Measurements from ENCODE around the gene S100A8. TPM values are rescaled to one million over a fixed set of nuclear protein-coding genes. Genes with fewer than 3 reads are reported as not detected.

Gene S100A8
- total RNA-seq, 1 donor = not detected

DNA sequence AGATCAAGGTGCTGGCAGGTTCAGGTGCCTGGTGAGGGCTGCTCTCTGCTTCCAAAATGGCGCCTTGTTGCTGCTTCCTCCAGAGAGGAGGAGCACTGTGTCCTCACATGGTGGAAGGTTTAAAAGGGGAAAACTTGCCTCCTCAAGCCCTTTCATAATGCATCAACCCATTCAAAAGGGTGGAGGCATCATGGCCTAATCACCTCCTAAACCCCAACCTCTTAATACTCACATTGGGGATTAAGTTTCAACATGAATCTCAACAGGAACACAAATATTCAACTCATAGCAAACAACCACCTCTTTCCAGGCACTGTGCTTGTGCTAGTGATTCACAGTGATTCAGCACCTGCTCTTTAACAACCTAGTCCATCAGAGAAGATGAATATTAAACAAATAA lies 19.6 kb downstream of the S100A8 start:
- TF ChIP-seq CTCF (IDR thresholded peaks at IDR 0.05; ENCODE audit: insufficient read depth, low read length) = no peak
- no peak for DNase-seq (ENCODE audit: low read depth)
- H3K4me3 ChIP-seq (ENCODE audit: low read depth, low read length) = no peak overlapping the region

GRCh38 chr1:153370146-153370545 lies 20.7 kb downstream of the S100A8 start:
- DNase-seq (ENCODE audit: low read depth) = no peak
- TF ChIP-seq CTCF (IDR thresholded peaks at IDR 0.05; ENCODE audit: insufficient read depth, low read length) = no peak
- no peak overlapping the region for H3K4me3 ChIP-seq (ENCODE audit: low read depth, low read length)

DNA sequence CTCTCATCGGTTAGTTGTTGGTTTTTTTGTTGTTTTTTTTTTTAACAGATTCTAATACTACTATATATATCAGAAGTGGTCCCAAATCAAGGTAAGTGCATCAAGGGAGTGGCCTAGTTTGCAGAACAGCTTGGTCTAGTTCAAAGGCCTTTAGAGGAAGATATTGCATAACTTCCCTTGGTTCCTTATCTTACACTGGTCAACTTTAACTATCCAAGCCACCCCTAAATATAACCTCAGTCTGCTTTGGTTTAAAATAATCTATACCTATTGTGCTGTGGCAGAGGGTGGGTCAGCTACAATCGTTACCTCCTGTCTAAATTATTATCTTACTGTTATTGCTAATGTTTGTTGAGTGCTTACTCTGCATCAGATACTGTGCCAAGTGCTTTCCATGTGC lies 22.4 kb downstream of the S100A8 start:
- no peak overlapping the region for H3K4me3 ChIP-seq (ENCODE audit: low read depth, low read length)

GRCh38 chr1:153367090-153367489 lies 23.8 kb downstream of the S100A8 start:
- TF ChIP-seq CTCF (IDR thresholded peaks at IDR 0.05; ENCODE audit: insufficient read depth, low read length) = no peak
- no peak for DNase-seq (ENCODE audit: low read depth)

More for the DNA sequence above, 22.4 kb downstream of the S100A8 start:
- TF ChIP-seq CTCF (IDR thresholded peaks at IDR 0.05; ENCODE audit: insufficient read depth, low read length) = no peak
- no peak for DNase-seq (ENCODE audit: low read depth)

GRCh38 chr1:153366261-153366660 lies 24.6 kb downstream of the S100A8 start:
- H3K4me3 ChIP-seq (ENCODE audit: low read depth, low read length) = no peak overlapping the region
- TF ChIP-seq CTCF (IDR thresholded peaks at IDR 0.05; ENCODE audit: insufficient read depth, low read length) = no peak
- DNase-seq (ENCODE audit: low read depth) = no peak

More at GRCh38 chr1:153367090-153367489, 23.8 kb downstream of the S100A8 start:
- no peak overlapping the region for H3K4me3 ChIP-seq (ENCODE audit: low read depth, low read length)

DNA sequence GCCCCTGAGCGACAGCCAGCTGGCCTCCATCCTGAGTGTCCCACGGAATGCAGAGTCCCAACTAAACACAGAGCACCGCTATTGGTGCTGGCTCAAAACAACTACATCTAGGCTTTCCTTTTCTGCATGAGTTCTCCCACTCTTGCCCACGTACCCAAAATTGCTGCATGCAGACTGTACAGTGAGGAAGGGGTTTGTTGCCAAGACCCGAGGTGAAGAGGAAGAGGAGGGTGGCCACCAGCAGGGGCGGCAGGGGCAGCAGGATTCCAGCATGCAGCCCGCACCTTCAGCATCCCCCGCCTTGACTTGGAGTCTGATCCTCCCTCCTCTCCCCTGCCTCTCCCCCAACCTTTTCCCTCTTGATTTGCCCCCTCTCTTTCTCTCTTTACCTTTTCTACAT lies 25.2 kb downstream of the S100A8 start:
- DNase-seq (ENCODE audit: low read depth) = no peak
- no peak overlapping the region for H3K4me3 ChIP-seq (ENCODE audit: low read depth, low read length)
- no peak for TF ChIP-seq CTCF (IDR thresholded peaks at IDR 0.05; ENCODE audit: insufficient read depth, low read length)

Measured in fibroblast of the aortic adventitia (primary cell).